ENCODE results near the gene FCRL5. TPM values are rescaled to one million over a fixed set of nuclear protein-coding genes. Genes with fewer than 3 reads are reported as not detected.

The FCRL5 gene
- total and polyA plus RNA-seq, 9 of the 15 experiments (the other 6 are each of a cell fraction or from before 2014, with no cell fraction given): not detected

DNA sequence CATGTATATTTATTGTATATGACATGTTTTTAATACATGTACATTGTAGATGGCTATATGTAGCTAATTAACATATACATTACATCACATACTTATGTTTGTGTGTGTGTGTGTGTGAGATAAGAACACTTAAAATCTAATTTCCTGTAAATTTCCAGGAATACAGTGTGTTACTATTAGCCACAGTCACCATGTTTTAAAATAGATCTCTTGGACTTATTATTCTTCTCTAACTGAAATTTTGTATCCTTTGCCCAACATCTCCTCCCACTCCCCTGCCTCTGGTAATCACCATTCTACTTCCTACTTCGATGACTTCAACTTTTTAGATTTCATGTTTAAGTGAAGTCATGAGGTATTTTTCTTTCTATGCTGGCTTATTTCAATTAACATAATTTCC lies 64.8 kb downstream of the FCRL5 start (continued):
- TF ChIP-seq ZNF121 (CRISPR knock-in tag; conservative IDR thresholded peaks at IDR 0.05) (no peak), MTA1 (IDR thresholded peaks at IDR 0.05; ENCODE audit: borderline replicate concordance) (no peak), HEY1 (CRISPR knock-in tag; IDR thresholded peaks at IDR 0.05; ENCODE audit: borderline replicate concordance) (no peak), RAD51 (IDR thresholded peaks at IDR 0.05; ENCODE audit: borderline replicate concordance, low read depth) (no peak), HIVEP1 (CRISPR knock-in tag; IDR thresholded peaks at IDR 0.05) (no peak), EZH2 (IDR thresholded peaks at IDR 0.05; ENCODE audit: borderline replicate concordance, low read depth, low read length) (no peak), BRD9 (IDR thresholded peaks at IDR 0.05; ENCODE audit: low read depth, partially characterized antibody) (no peak), ZEB2 (IDR thresholded peaks at IDR 0.05) (no peak), HNRNPH1 (optimal IDR thresholded peaks at IDR 0.05; ENCODE audit: low read depth, low read length) (no peak), MTA3 (IDR thresholded peaks at IDR 0.05; ENCODE audit: borderline replicate concordance) (no peak), HLTF (IDR thresholded peaks at IDR 0.05) (no peak), MAFF (IDR thresholded peaks at IDR 0.05; ENCODE audit: low read length) (no peak), HNRNPLL (IDR thresholded peaks at IDR 0.05; ENCODE audit: low read depth, low read length, poor library complexity, severe bottlenecking) (no peak), ZNF408 (CRISPR knock-in tag; IDR thresholded peaks at IDR 0.05; ENCODE audit: low read depth) (no peak), KHSRP (IDR thresholded peaks at IDR 0.05) (no peak), SAFB (IDR thresholded peaks at IDR 0.05; ENCODE audit: borderline replicate concordance, low read depth, low read length) (no peak), YY1 (IDR thresholded peaks at IDR 0.05; ENCODE audit: borderline replicate concordance in 1 of 3, control insufficient read depth in 1 of 3, extremely low read depth in 1 of 3, insufficient read depth in 3 of 3, insufficient read length in 1 of 3, insufficient replicate concordance in 2 of 3, low read depth in 1 of 3, low read length in 2 of 3) (no peak), CCAR2 (IDR thresholded peaks at IDR 0.05; ENCODE audit: low read depth, low read length) (no peak), RB1 (IDR thresholded peaks at IDR 0.05; ENCODE audit: low read depth) (no peak), EP400 (IDR thresholded peaks at IDR 0.05) (no peak), CHCHD3 (CRISPR knock-in tag; IDR thresholded peaks at IDR 0.05) (no peak), ATF7 (IDR thresholded peaks at IDR 0.05) (peak; percentile 82), BMI1 (IDR thresholded peaks at IDR 0.05; ENCODE audit: low read length) (no peak)
- TF ChIP-seq, protein P1, sequence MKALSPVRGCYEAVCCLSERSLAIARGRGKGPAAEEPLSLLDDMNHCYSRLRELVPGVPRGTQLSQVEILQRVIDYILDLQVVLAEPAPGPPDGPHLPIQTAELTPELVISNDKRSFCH (CRISPR knock-in tag; IDR thresholded peaks at IDR 0.05): no peak
- TF ChIP-seq, protein P1 (tag; IDR thresholded peaks at IDR 0.05): no peak
- TF ChIP-seq, protein P2, sequence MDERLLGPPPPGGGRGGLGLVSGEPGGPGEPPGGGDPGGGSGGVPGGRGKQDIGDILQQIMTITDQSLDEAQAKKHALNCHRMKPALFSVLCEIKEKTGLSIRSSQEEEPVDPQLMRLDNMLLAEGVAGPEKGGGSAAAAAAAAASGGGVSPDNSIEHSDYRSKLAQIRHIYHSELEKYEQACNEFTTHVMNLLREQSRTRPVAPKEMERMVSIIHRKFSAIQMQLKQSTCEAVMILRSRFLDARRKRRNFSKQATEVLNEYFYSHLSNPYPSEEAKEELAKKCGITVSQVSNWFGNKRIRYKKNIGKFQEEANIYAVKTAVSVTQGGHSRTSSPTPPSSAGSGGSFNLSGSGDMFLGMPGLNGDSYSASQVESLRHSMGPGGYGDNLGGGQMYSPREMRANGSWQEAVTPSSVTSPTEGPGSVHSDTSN (CRISPR knock-in tag; IDR thresholded peaks at IDR 0.05; ENCODE audit: low read depth): no peak
- TF ChIP-seq, protein P2 (tag; conservative IDR thresholded peaks at IDR 0.05; ENCODE audit: low read depth): no peak
- TF ChIP-seq, protein P3, sequence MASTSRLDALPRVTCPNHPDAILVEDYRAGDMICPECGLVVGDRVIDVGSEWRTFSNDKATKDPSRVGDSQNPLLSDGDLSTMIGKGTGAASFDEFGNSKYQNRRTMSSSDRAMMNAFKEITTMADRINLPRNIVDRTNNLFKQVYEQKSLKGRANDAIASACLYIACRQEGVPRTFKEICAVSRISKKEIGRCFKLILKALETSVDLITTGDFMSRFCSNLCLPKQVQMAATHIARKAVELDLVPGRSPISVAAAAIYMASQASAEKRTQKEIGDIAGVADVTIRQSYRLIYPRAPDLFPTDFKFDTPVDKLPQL (IDR thresholded peaks at IDR 0.05; ENCODE audit: extremely low read depth, insufficient read length): no peak

Measured in K562 (cell line).